Activated CD4-positive, alpha-beta memory T cell treated with anti-CD3 and anti-CD28 coated beads for 36 hours (primary cell): Measurements from ENCODE around the gene TRMU. TPM values are rescaled to one million over a fixed set of nuclear protein-coding genes. Genes with fewer than 3 reads are reported as not detected.

Experiments
- CTCF ChIA-PET: fragments of 350-600 bp; sonication (Branson Sonifier 250); formaldehyde crosslinking; loops from one replicate; lab custom pipeline; 2021; ENCODE audit warnings: antibody characterized with exemption, inconsistent platforms; lab: Charles Lee
- POLR2A ChIA-PET: fragments of 350-600 bp; sonication (Branson Sonifier 250); formaldehyde crosslinking; loops from one replicate; lab custom pipeline; 2021; ENCODE audit warnings: antibody characterized with exemption; lab: Charles Lee
- DNase-seq: peaks from one replicate; pipeline ENCODE4 v3.0.0-alpha.2; 2020
- H3K27ac Mint-ChIP-seq: one replicate; pipeline ENCODE4 v1.8.0; 2021; ENCODE audit warnings: mixed read lengths
- H3K27me3 Mint-ChIP-seq: one replicate; pipeline ENCODE4 v1.8.0; 2021; ENCODE audit warnings: mixed read lengths
- H3K36me3 Mint-ChIP-seq: one replicate; pipeline ENCODE4 v1.8.0; 2021; ENCODE audit warnings: mixed read lengths
- H3K4me1 Mint-ChIP-seq: one replicate; pipeline ENCODE4 v1.8.0; 2021; ENCODE audit warnings: low read depth, mixed read lengths
- H3K4me3 Mint-ChIP-seq: one replicate; pipeline ENCODE4 v1.8.0; 2021; ENCODE audit warnings: mild to moderate bottlenecking, mixed read lengths
- H3K9me3 Mint-ChIP-seq: one replicate; pipeline ENCODE4 v1.8.0; 2021; ENCODE audit warnings: mixed read lengths
- intact Hi-C: fragments of 100-400 bp; cut with micrococcal nuclease; formaldehyde crosslinking; loops from one replicate; pipeline ENCODE4 v1.15.1; 2023
- total RNA-seq, 2 experiments: library from RNA; stranded (reverse); gene quantifications; one replicate each; pipeline ENCODE4 v1.2.3, GENCODE V29; 2021

Gene TRMU
- total RNA-seq, 2 experiments from 2014 or later = 61.3 to 63.2 TPM

DNA sequence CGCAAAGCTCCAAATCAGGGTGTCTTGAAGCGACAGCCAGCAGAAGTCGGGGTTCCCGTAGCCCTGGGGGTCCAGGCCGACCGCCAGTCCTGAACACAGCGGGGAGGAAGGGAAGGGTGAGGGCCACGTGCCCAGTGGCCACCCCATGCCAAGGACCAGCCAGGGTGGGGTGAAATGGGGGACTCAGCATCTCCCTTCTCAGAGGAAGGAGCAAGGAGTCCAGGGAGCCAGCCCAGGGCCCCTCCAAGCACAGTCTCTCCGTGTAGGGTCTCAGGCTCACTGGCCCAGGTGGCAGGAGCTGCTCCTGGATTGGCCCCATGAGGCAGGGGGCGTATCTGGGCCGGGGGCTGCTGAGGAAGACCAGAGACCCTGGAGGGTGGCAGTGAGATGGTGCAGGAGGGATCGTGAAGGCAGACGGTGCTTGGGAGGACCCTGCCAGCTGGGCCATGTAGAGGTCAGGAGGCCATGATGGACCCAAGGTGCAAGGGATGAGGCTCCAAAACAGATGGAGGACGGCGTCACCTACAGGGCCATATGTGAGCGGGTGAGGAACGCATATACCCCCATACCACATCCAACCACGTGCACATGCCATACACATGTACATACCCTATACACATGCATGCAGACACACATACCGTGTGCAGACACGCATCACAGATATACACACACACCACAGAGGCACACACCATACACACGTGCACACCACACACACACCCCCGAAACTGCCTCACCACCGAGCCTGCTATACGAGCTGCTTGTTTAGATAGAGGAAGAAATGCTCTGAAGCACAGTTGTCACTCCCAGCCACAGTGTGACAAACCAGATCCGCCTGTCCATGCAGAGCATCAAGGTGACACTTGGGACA, 34.4 kb downstream of the TRMU start:
- ChIA-PET POLR2A (no interaction called here), CTCF (interaction anchor here (5.4 kb wide), 1 partner anchor 171 kb away, joined by 111 read pairs; no protein-coding TSS in a partner anchor)
- peak overlapping the region; percentile 23 for H3K27ac Mint-ChIP-seq
- peaks cover 26% of the 10 kb centered on the region for H3K4me1 Mint-ChIP-seq
- no peak overlapping the region for H3K4me3 Mint-ChIP-seq
- intact Hi-C loops = no loop called here
- H3K36me3 Mint-ChIP-seq = no peaks in the 10 kb centered on the region
- H3K9me3 Mint-ChIP-seq = no peaks in the 10 kb centered on the region
- peaks cover 8% of the 10 kb centered on the region for H3K27me3 Mint-ChIP-seq
- no peak for DNase-seq

DNA sequence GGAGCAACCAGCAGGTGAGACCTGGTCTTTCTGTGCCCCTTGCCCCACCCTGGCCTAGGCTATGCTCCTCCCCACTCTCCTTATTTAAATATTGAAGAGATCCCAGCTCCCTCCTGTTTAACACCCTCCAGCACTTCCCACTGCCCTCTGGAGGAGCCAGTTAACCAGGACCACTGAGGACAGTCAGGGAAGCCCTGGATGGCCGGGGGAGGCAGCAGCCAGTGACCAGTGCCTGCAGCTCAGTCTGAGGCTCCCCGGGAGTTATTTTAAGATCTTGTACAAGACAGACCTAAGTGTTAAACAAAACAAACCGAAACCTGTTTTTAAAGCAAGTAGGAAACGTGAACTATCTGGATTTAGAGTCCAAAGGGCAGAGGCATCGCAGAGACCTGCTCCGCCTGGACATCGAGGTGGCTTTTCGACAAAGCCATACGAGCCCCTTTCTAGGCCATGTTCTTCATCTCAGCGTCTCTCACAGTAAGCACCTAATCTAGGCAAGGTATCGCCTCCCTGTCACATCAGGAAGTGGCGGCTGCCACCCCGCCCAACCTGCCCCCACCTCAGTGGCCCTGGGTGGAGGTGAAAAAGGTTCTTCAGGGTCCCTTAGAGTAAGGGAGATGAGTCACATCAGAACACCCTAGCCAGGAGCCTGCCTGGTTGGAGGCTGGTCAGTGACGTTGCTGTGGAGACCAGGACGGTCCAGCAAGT, 35.2 kb downstream of the TRMU start:
- no peak overlapping the region for H3K4me3 Mint-ChIP-seq
- peak; percentile 12 for DNase-seq
- peaks cover 8% of the 10 kb centered on the region for H3K27me3 Mint-ChIP-seq
- no peak overlapping the region for H3K27ac Mint-ChIP-seq
- ChIA-PET POLR2A (no interaction called here), CTCF (interaction anchor here (5.4 kb wide), 1 partner anchor 170 kb away, joined by 111 read pairs; no protein-coding TSS in a partner anchor)
- no peaks in the 10 kb centered on the region for H3K36me3 Mint-ChIP-seq
- H3K4me1 Mint-ChIP-seq = peaks cover 26% of the 10 kb centered on the region
- intact Hi-C loops = no loop called here
- peaks cover 6% of the 10 kb centered on the region for H3K9me3 Mint-ChIP-seq

DNA sequence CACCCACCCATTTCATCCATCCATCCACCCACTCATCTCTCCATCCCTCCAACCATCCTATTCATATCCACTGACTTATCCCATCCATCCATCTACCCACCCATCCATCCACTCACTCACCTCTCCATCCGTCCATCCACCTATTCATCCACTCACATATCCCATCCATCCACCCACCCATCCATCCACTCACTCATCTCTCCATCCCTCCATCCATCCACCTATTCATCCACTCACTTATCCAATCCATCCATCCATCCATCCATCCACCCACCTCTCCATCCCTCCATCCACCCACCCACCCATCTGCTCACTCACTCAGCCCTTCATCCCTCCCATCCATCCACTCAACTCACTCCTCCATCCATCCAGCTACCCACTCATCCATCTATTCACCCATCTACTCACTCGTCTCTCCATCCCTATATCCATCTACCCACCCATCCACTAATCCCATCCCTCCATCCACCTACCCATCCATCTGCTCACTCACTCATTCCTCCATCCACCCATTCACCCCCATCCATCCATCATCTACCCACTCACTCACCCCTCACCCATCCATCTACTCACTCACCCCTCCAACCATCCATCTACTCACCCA, 36.2 kb downstream of the TRMU start:
- Mint-ChIP-seq H3K4me3 (no peak overlapping the region), H3K27me3 (peaks cover 8% of the 10 kb centered on the region), H3K27ac (no peak overlapping the region), H3K36me3 (no peaks in the 10 kb centered on the region), H3K4me1 (peaks cover 26% of the 10 kb centered on the region), H3K9me3 (peaks cover 10% of the 10 kb centered on the region)
- no peak for DNase-seq
- ChIA-PET CTCF (no interaction called here), POLR2A (no interaction called here)
- intact Hi-C loops = no loop called here

DNA sequence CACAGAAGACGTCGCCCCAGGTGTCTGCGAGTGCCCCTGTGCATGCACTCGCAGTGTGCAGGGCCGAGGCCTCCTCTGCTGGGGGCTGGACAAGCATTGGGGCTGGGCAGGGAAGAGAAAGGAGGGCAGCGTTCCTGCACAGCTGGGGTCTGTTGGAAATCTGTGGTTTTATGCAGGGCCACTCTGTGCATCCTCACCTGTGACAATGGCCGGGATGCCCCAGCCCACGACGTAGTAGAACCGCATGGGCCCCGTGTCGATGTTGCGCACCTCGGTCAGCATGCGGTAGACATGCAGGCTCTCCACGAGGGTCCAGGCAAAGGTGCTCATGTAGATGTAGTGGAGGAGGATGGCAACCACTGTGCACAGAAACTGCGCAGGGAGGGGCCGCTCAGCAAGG, 37.2 kb downstream of the TRMU start:
- intact Hi-C loops = no loop called here
- Mint-ChIP-seq H3K4me3 (no peak overlapping the region), H3K36me3 (no peaks in the 10 kb centered on the region), H3K4me1 (peaks cover 26% of the 10 kb centered on the region), H3K27me3 (peaks cover 8% of the 10 kb centered on the region), H3K9me3 (peaks cover 10% of the 10 kb centered on the region), H3K27ac (no peak overlapping the region)
- POLR2A ChIA-PET = no interaction called here
- DNase-seq = no peak
- CTCF ChIA-PET = no interaction called here

DNA sequence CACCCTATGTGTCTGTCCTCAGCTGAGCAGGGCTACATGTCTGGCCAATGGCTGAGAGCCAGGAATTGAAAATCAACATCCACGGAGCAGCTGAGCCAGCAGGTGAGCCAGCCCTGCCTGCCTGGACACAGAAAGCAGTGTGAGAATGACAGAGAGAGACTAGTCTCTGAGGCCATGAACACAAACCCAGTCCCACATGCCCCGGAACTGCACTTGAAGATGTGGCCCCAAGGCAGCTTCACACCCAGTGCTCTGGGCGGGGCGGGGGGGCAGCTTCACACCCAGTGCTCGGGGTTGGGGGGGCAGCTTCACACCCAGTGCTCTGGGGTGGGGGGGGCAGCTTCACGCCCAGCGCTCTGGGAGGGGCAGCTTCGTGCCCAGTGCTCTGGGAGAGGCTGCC, 37.6 kb downstream of the TRMU start:
- intact Hi-C loops = no loop called here
- Mint-ChIP-seq H3K27me3 (peaks cover 8% of the 10 kb centered on the region), H3K36me3 (no peaks in the 10 kb centered on the region), H3K27ac (no peak overlapping the region), H3K4me1 (peaks cover 26% of the 10 kb centered on the region), H3K9me3 (peaks cover 10% of the 10 kb centered on the region), H3K4me3 (no peak overlapping the region)
- DNase-seq = no peak
- ChIA-PET CTCF (no interaction called here), POLR2A (no interaction called here)

DNA sequence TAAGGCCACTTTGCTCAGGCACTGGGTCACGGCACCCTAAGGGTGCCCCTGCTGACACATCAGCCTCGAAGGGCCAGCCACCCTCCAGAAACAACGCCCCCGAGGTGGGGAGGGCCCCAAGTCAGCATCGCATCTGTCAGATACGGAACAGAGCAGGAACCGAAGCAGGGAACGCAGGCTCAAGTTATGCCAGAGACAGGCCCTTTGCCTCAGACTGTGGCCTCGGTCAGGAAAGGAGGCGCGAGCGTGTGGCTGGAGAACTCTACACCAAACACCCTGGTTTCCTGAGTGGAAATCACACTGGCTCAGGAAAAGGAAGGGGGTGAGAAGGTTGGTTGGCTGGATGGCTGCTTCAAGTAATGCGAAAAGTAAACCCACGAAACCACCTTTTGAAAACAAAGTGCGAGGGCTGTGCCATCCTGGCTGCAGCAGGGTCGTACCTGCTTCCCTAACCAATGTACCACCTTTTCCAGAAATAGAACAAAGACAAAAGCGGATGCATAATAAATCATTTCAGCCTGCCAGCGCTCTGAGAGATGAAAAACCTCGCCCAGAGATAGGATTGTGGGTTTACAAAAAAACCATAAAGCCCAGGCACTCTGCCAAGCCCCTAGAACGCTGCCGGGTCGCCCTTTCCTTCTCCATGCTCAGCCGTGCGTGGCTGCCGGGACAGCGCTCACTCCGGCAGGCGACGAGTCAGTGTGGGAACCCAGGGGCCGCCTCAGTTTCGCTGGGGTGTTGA, 38.6 kb downstream of the TRMU start:
- Mint-ChIP-seq H3K27me3 (peaks cover 8% of the 10 kb centered on the region), H3K4me1 (peaks cover 26% of the 10 kb centered on the region), H3K9me3 (peaks cover 10% of the 10 kb centered on the region), H3K36me3 (no peaks in the 10 kb centered on the region), H3K4me3 (no peak overlapping the region), H3K27ac (no peak overlapping the region)
- intact Hi-C loops = no loop called here
- POLR2A ChIA-PET = no interaction called here
- CTCF ChIA-PET = no interaction called here
- DNase-seq = peak; percentile 27

DNA sequence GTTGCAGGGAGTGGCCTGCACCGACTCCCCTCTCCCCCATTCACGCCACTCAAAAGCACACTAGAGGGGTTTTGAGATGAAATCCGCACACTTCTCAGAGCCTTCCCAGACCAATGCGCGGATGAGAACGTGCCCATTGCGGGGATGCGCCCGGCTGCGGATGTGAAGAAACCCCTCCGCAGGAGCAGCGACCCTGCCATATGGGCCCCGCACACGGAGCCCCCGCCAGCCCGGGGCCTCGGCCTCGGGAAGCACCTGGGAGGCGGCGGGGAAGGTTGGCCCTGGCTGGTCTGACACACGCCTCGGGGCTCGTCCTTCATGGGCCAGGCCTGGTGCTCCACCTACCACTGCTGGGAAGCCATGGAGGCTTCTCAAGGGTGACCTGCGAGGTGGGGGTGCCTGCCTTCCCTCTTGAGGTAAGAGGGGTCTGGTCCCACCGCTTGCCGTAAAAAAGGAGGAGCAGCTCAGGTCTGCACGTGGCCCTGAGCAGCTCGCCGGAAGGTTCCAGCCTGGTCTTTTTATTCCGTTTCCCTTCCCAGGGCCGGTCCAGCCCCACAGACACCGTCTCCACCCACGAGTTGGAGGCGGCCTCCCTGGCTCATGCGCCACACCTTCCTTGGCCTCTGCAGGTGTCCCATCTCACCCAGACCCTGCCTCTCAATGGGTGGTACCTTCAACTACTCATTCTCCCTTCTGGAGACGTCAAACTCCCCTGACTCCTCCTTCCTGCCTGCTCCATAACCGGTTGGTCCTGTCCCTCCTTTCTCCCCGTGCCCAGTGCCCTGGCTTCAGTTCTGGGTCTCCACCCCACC, 39.4 kb downstream of the TRMU start:
- Mint-ChIP-seq H3K27ac (no peak overlapping the region), H3K9me3 (peaks cover 10% of the 10 kb centered on the region), H3K36me3 (no peaks in the 10 kb centered on the region), H3K4me1 (peaks cover 26% of the 10 kb centered on the region), H3K27me3 (peaks cover 8% of the 10 kb centered on the region), H3K4me3 (no peak overlapping the region)
- intact Hi-C loops = no loop called here
- DNase-seq = no peak
- ChIA-PET POLR2A (no interaction called here), CTCF (interaction anchor here (0.9 kb wide), 1 partner anchor 8 kb away, joined by 3 read pairs; no protein-coding TSS in a partner anchor)

DNA sequence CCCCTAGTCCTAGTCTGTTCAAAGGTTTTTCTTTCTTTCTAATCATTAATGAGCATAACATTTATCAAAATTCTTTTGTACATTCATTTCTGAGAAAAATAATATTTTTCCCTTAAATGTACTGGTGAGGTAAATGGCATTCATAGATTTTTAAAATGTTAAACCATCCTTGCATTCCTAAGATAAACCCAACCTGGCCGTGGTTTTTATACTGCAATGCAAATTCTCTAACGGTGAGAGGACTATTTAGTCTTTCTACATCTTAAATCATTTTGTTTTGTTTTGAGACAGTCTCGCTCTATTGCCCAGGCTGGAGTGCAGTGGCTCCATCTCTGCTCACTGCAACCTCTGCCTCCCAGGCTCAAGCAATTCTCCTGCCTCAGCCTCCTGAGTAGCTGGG, 40.6 kb downstream of the TRMU start:
- DNase-seq = no peak
- H3K27ac Mint-ChIP-seq = no peak overlapping the region
- CTCF ChIA-PET = interaction anchor here (0.9 to 1.2 kb wide), 2 partner anchors 9 kb away, joined by 3 to 5 read pairs; no protein-coding TSS in a partner anchor
- H3K9me3 Mint-ChIP-seq = peaks cover 10% of the 10 kb centered on the region
- POLR2A ChIA-PET = no interaction called here
- H3K27me3 Mint-ChIP-seq = peaks cover 7% of the 10 kb centered on the region
- H3K4me3 Mint-ChIP-seq = no peak overlapping the region
- peaks cover 17% of the 10 kb centered on the region for H3K4me1 Mint-ChIP-seq
- intact Hi-C loops = no loop called here
- no peaks in the 10 kb centered on the region for H3K36me3 Mint-ChIP-seq

DNA sequence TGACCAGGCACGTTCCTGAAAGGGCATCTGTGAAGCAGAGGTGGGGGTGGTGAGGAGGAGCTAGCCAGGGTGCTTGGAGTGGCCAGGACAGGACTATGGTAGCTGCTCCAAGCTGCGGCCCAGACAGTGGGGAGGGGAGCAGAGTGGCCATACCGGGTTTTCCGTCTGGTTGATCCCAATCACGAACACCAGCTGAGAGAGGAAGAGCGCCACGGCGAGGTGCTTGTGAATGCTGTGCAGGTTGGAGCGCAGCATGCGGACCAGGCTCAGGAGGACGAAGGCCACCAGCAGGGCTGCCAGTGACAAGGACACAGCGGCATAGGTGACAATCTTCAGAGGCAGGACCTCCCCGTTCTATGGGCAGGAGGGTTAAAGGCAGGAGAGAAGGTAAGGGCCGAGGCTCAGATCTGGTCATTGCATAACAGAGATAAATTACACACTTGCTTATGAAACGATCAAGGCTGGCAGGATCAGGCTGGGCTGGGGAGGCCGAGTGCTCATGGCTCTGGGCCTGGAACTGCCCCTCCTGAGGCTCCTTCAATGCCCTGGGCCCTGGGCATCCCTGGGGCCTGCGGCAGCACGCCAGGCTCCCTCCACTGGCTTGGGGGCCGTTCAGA, 41.5 kb downstream of the TRMU start:
- intact Hi-C loops = no loop called here
- H3K27me3 Mint-ChIP-seq = peaks cover 7% of the 10 kb centered on the region
- H3K4me1 Mint-ChIP-seq = peaks cover 15% of the 10 kb centered on the region
- DNase-seq = no peak
- no peak overlapping the region for H3K27ac Mint-ChIP-seq
- no peaks in the 10 kb centered on the region for H3K36me3 Mint-ChIP-seq
- ChIA-PET POLR2A (no interaction called here), CTCF (interaction anchor here (1.2 kb wide), 1 partner anchor 10 kb away, joined by 5 read pairs; no protein-coding TSS in a partner anchor)
- peaks cover 10% of the 10 kb centered on the region for H3K9me3 Mint-ChIP-seq
- H3K4me3 Mint-ChIP-seq = no peak overlapping the region

DNA sequence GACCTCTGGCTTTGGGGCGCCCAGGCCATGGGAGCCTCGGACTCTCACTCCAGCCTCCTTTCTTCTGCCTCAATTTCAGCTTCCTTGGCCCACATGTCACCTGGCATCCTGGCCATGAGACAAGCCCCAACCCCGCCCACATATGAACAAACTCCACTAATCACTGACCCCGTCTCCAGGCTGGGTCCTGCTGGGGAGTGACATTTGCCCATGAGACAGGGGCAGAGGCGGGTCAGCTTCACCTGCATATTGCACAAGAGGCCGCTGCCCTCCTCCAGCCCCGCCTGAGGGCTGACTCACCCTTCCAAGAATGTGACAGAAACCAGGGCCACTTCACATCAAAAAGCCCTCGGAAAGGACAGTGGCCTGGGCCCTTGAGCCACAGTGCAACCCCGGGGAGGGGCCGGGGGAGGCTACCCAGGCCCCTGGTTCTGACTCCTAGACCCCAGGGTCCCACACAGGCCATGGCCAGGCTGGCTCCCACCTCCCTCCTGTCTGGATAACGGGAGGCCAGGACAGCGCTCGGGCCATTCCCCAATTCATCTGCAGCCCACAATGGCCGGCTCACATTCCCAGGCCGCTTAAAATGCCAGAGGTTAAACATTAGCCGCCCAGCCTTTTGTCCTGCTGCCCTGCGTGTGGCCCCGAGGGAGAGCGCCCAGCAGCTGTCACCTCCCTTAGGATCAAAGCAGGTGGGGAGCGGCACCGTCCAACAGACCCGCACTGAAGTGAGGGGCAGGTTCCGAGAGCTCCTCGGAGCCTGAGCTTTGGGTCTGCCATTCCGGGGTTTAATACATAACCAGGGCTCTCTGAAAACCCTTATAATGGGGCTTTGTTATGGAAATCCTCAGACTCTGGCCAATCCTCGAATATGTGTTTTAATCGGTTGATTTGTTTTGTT, 42.3 kb downstream of the TRMU start:
- Mint-ChIP-seq H3K36me3 (no peaks in the 10 kb centered on the region), H3K27me3 (peaks cover 3% of the 10 kb centered on the region), H3K4me1 (peaks cover 14% of the 10 kb centered on the region), H3K9me3 (peaks cover 10% of the 10 kb centered on the region), H3K27ac (no peak overlapping the region), H3K4me3 (no peak overlapping the region)
- intact Hi-C loops = no loop called here
- DNase-seq = no peak
- POLR2A ChIA-PET = no interaction called here
- CTCF ChIA-PET = interaction anchor here (1.2 kb wide), 1 partner anchor 11 kb away, joined by 5 read pairs; no protein-coding TSS in a partner anchor
